Chondrocyte (in vitro differentiated cells): ENCODE data around the gene SLIT3. TPM values are rescaled to one million over a fixed set of nuclear protein-coding genes. Genes with fewer than 3 reads are reported as not detected.

Experiments used
- DNase-seq: peaks from one replicate; pipeline ENCODE4 v3.0.0; 2021; ENCODE audit warnings: mixed read lengths, low spot score
- H3K27ac Mint-ChIP-seq: one replicate; pipeline ENCODE4 v1.8.0; 2021; ENCODE audit warnings: mild to moderate bottlenecking, moderate library complexity, mixed read lengths; ENCODE audit not compliant: unreplicated experiment
- H3K27me3 Mint-ChIP-seq: 2 replicates; pipeline ENCODE4 v1.8.0; 2021; ENCODE audit warnings: low read depth, mixed read lengths
- H3K36me3 Mint-ChIP-seq: 2 replicates; pipeline ENCODE4 v1.8.0; 2021; ENCODE audit warnings: low read depth, mixed read lengths
- H3K4me1 Mint-ChIP-seq: 2 replicates; pipeline ENCODE4 v1.8.0; 2021; ENCODE audit warnings: low read depth, mild to moderate bottlenecking, mixed read lengths
- H3K4me3 Mint-ChIP-seq: one replicate; pipeline ENCODE4 v1.8.0; 2021; ENCODE audit warnings: mild to moderate bottlenecking, moderate library complexity, mixed read lengths; ENCODE audit not compliant: unreplicated experiment
- H3K9me3 Mint-ChIP-seq: 2 replicates; pipeline ENCODE4 v1.8.0; 2021; ENCODE audit warnings: low read depth, mixed read lengths
- CTCF ChIP-seq: fragments of 200-600 bp; sonication (generic); IDR thresholded peaks from 2 replicates; pipeline ENCODE4 v1.5.0; 2021; ENCODE audit warnings: antibody characterized with exemption, mild to moderate bottlenecking, moderate library complexity
- total RNA-seq: library from RNA; stranded (reverse); gene quantifications from 3 replicates; pipeline ENCODE4 v1.2.1, GENCODE V29; 2021

The SLIT3 gene
- total RNA-seq, 1 donor from 2014 or later = 116 TPM

GRCh38 chr5:169103586-169104181, 197.3 kb downstream of the SLIT3 start:
- no peaks in the 10 kb centered on the region for H3K9me3 Mint-ChIP-seq
- no peak for DNase-seq
- peaks cover 6% of the 10 kb centered on the region for H3K36me3 Mint-ChIP-seq
- H3K27me3 Mint-ChIP-seq = no peaks in the 10 kb centered on the region
- no peak overlapping the region for H3K4me3 Mint-ChIP-seq
- H3K4me1 Mint-ChIP-seq = peaks cover 57% of the 10 kb centered on the region
- TF ChIP-seq CTCF = no peak
- peak overlapping the region; percentile 69 for H3K27ac Mint-ChIP-seq

GRCh38 chr5:169101966-169102365, 199.0 kb downstream of the SLIT3 start:
- H3K27me3 Mint-ChIP-seq = no peaks in the 10 kb centered on the region
- no peak for TF ChIP-seq CTCF
- peaks cover 57% of the 10 kb centered on the region for H3K4me1 Mint-ChIP-seq
- H3K9me3 Mint-ChIP-seq = no peaks in the 10 kb centered on the region
- no peak overlapping the region for H3K27ac Mint-ChIP-seq
- H3K4me3 Mint-ChIP-seq = no peak overlapping the region
- peaks cover 3% of the 10 kb centered on the region for H3K36me3 Mint-ChIP-seq
- no peak for DNase-seq

- no peak overlapping the region for H3K4me3 Mint-ChIP-seq
- H3K4me1 Mint-ChIP-seq = peaks cover 63% of the 10 kb centered on the region
- peak overlapping the region; percentile 14 for H3K27ac Mint-ChIP-seq
- peaks cover 3% of the 10 kb centered on the region for H3K36me3 Mint-ChIP-seq
- no peak for TF ChIP-seq CTCF
- no peaks in the 10 kb centered on the region for H3K27me3 Mint-ChIP-seq
- no peak for DNase-seq
- no peaks in the 10 kb centered on the region for H3K9me3 Mint-ChIP-seq
These were observed 200.2 kb downstream of the SLIT3 start for GRCh38 chr5:169100735-169101075.

GRCh38 chr5:169099801-169100734, 200.9 kb downstream of the SLIT3 start:
- no peak for DNase-seq
- Mint-ChIP-seq H3K9me3 (no peaks in the 10 kb centered on the region), H3K4me3 (no peak overlapping the region), H3K27me3 (no peaks in the 10 kb centered on the region), H3K27ac (peak overlapping the region; percentile 18), H3K4me1 (peaks cover 70% of the 10 kb centered on the region), H3K36me3 (peaks cover 1% of the 10 kb centered on the region)
- no peak for TF ChIP-seq CTCF

GRCh38 chr5:169098331-169099121, 202.4 kb downstream of the SLIT3 start:
- Mint-ChIP-seq H3K9me3 (no peaks in the 10 kb centered on the region), H3K27me3 (no peaks in the 10 kb centered on the region), H3K36me3 (no peaks in the 10 kb centered on the region), H3K27ac (peak overlapping the region; percentile 69), H3K4me1 (peaks cover 73% of the 10 kb centered on the region), H3K4me3 (no peak overlapping the region)
- DNase-seq = no peak
- no peak for TF ChIP-seq CTCF
